Neuron (in vitro differentiated cells): Measurements from ENCODE around the gene ZNF212.

Experiments used
- H2AFZ ChIP-seq: one replicate; pipeline ENCODE4 v1.6.1; 2013; ENCODE audit warnings: low read depth, mild to moderate bottlenecking, inconsistent platforms, low read length, moderate library complexity
- H3K27me3 ChIP-seq: one replicate; pipeline ENCODE4 v1.6.1; 2013; ENCODE audit warnings: low read length; ENCODE audit not compliant: insufficient read depth
- H3K36me3 ChIP-seq: one replicate; pipeline ENCODE4 v1.6.1; 2013; ENCODE audit warnings: low read length; ENCODE audit not compliant: insufficient read depth
- H3K4me1 ChIP-seq: one replicate; pipeline ENCODE4 v1.6.1; 2013; ENCODE audit warnings: low read length; ENCODE audit not compliant: insufficient read depth
- H3K4me3 ChIP-seq: 2 replicates; pipeline ENCODE4 v1.5.1; 2013; ENCODE audit warnings: mild to moderate bottlenecking, low read length, moderate library complexity
- H3K9me3 ChIP-seq: one replicate; pipeline ENCODE4 v1.6.1; 2013; ENCODE audit warnings: low read length

Gene ZNF212

DNA sequence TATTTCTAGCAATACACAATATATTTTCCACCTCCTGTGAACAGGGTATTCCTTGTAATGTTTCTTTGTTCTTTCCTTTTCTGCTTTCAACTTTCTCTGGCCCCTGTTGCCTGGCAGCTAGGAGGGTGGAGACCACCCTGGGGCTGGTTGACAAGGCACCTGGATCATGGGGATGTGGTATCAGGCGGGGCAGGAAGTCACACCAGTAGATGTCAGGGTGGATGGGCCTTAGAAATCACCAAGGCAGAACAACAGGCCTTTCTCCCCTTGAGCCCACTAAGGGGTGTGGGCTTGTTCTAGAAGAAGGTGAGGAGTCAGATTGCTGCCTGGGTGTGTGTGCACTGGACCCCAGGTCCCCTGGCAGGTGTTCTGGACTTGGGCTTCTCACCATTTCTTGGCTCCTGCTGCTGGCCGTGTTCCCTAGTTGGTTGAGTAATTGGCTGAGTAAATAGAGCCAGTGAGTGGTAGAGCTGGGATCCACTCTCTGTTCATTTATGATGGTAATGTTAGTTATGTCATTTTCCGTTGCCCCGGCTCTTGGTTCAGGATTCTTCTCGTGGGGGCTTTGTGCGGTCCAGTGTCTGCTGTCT is 47.5 kb downstream of the ZNF212 start:
- H3K4me1 ChIP-seq, result no peaks in the 10 kb centered on the region
- H3K27me3 ChIP-seq, result no peaks in the 10 kb centered on the region
- no peak overlapping the region for H3K4me3 ChIP-seq
- no peak overlapping the region for H2AFZ ChIP-seq
- H3K9me3 ChIP-seq, result no peaks in the 10 kb centered on the region
- no peaks in the 10 kb centered on the region for H3K36me3 ChIP-seq

DNA sequence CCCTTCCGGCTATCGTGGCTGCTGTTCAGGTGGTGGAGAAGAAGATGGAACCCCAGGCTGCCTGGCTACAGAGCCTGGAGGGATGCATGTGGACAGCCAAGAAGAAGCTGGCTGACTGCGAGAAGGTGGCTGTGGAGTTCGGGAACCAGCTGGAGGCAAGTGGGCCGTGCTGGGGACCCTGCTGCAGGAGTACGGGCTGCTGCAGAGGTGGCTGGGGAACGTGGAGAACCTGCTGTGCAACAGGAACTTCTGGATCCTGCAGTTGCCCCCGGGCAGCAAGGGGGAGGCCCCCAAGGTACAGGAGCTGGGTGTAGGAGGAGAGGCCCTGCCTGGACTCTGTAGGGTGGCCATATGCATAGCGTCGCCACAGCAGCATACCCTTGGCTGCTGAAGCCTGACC is 48.2 kb downstream of the ZNF212 start:
- Histone ChIP-seq H3K4me3 (no peak overlapping the region), H3K9me3 (no peaks in the 10 kb centered on the region), H2AFZ (no peak overlapping the region), H3K36me3 (no peaks in the 10 kb centered on the region), H3K27me3 (no peaks in the 10 kb centered on the region), H3K4me1 (no peaks in the 10 kb centered on the region)

DNA sequence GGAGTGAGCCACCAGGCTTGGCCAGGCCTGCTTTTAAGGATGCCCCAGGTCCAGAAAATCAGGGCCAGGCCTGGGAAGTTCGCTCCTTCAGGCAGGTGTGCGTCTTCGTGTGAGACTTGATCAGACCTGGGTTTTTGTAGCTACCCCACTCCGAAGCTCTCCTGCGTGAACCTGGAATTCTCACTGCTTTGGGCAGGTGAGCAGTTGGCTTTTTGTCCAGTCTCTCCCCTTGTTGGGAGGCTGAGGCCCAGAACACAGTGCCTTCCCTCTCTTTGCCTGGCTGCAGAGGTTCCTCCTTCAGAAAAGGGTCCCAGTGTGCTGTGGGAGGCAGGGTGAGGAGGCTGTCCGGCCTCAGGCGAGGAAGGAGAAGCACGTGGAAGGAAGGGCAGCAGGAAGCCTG is 49.8 kb downstream of the ZNF212 start:
- Histone ChIP-seq H3K9me3 (peaks cover 1% of the 10 kb centered on the region), H3K4me1 (no peaks in the 10 kb centered on the region), H3K36me3 (no peaks in the 10 kb centered on the region), H2AFZ (no peak overlapping the region), H3K4me3 (no peak overlapping the region), H3K27me3 (no peaks in the 10 kb centered on the region)

DNA sequence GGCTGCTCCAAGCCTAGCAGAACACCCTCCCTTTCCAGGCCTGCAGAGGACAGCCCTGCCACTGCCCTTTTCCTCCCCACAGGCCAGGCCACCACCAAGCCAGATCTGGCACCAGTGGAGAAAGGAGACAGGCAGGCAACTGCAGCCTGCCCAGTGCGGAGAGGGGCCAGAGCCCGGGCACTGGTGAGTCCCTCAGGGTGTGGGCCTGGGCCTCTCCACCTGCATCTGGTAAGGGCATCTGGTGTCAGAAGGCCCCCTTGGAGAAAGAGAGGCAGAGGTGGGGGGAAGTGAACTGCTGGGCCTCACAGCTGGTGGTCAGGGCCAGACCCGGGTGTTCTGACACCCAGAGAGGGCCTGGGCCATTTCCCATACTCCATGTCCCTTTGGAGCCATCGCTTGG is 50.4 kb downstream of the ZNF212 start:
- Histone ChIP-seq H3K9me3 (peaks cover 1% of the 10 kb centered on the region), H3K27me3 (no peaks in the 10 kb centered on the region), H2AFZ (no peak overlapping the region), H3K4me1 (no peaks in the 10 kb centered on the region), H3K4me3 (no peak overlapping the region), H3K36me3 (no peaks in the 10 kb centered on the region)

DNA sequence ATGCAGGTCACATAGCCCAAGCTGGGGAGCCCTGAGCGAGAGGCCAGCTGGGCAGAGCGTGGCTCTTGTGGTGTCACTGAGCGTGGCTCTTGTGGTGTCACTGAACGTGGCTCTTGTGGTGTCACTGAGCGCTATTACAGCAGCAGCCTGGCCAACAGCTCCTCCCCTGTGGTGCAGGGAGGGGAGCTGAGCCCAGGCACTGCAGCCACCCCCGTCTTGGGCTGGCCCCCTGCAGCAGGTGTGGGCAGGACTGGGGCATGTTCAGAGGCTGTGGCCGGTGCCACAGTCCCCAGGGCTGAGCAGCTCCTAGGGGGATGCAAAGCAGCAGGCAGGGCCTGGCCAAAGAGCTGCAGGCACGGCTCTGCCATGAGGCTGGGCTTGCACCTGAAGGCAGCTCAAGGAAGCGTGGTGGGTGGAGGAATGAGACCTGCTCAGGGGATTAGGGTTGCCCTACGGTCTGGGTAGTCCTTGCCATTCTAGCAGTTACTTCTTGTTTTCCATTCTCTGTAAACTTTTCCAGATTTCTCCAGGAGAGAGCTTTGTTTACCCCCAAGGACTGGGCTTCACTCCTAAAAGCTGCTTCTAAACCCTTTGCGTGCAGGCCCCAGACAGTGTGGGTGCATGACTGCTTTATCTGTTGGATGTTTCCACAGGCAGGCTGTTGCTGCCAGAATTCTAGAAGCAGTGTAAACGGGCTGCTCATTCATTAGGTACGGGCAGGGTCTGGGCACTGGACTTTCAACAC is 51.8 kb downstream of the ZNF212 start:
- H2AFZ ChIP-seq, result no peak overlapping the region
- no peaks in the 10 kb centered on the region for H3K4me1 ChIP-seq
- peaks cover 1% of the 10 kb centered on the region for H3K9me3 ChIP-seq
- no peaks in the 10 kb centered on the region for H3K36me3 ChIP-seq
- H3K27me3 ChIP-seq, result no peaks in the 10 kb centered on the region
- H3K4me3 ChIP-seq, result no peak overlapping the region

DNA sequence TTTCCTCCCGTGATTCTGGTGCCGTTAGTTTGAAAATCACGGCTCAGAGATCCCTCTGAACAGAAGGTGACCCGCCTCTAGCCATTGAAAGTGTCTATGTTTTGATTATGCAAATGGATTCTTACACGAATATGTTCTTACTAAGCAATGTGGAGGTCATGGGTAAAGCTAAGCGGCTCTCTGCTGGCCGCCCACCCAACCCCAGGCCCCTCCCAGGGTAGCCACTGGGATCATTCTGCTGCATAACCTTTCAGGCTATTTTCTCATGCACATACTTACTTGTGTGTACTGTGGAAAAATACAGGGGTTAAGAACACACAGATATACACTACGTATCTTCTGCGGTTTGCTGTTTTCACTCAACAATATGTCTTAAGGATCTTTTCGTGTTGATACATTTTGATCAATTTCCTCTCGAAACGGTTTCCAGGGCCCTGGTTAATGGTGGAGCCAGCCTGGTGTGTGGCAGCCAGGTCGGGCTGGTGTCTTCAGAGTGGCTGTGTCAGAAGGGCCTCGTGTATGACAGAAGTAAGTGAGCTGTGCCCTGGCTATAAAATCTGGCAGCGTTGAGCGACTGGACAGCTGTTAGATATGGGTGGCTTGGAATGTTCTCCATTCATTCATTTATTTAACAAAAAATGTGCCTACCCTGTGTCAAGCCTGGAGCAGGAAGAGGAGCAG is 52.5 kb downstream of the ZNF212 start:
- Histone ChIP-seq H3K4me1 (no peaks in the 10 kb centered on the region), H3K36me3 (no peaks in the 10 kb centered on the region), H3K4me3 (no peak overlapping the region), H3K9me3 (peaks cover 1% of the 10 kb centered on the region), H3K27me3 (no peaks in the 10 kb centered on the region), H2AFZ (no peak overlapping the region)

DNA sequence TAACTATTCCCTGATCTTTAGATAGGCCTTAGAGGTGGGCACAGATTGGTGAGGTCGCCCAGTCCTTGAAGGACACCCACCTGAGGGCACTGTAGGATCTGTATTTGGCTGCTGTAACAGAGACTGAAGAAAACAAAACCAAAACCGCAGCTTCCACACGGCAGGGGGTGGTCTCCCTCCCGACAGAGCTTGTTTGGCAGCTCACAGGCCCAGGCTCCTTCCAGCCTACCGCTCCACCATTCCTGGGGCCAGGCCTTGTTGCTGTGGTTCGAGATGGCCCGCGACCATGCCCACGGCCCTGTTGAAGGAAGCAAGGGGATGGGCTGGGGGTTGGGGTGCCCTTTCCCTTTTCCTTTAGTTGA is 53.0 kb downstream of the ZNF212 start:
- no peaks in the 10 kb centered on the region for H3K4me1 ChIP-seq
- H3K4me3 ChIP-seq, result no peak overlapping the region
- H3K36me3 ChIP-seq, result no peaks in the 10 kb centered on the region
- H3K27me3 ChIP-seq, result no peaks in the 10 kb centered on the region
- H2AFZ ChIP-seq, result no peak overlapping the region
- H3K9me3 ChIP-seq, result peaks cover 1% of the 10 kb centered on the region

DNA sequence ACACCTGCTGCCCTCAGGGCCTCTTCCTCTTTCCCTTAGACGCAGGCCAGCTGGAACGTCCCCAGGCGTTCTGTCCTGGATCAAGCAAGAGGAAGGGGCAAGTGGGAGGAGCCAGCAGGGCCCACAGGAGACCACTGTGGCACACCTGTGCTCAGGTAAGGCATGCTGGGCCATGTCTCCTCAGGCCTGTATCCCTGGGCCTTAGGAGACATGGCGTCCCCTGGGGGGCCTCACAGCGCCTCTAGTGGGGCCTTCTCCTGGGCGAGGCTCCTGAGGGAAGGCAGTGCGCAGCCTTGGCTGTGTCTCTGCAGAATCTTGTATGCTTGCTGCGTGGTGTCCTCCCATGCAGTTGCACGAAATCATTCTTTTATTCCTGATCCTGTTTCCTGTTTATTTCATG is 53.9 kb downstream of the ZNF212 start:
- H3K9me3 ChIP-seq, result peaks cover 1% of the 10 kb centered on the region
- H3K4me1 ChIP-seq, result no peaks in the 10 kb centered on the region

DNA sequence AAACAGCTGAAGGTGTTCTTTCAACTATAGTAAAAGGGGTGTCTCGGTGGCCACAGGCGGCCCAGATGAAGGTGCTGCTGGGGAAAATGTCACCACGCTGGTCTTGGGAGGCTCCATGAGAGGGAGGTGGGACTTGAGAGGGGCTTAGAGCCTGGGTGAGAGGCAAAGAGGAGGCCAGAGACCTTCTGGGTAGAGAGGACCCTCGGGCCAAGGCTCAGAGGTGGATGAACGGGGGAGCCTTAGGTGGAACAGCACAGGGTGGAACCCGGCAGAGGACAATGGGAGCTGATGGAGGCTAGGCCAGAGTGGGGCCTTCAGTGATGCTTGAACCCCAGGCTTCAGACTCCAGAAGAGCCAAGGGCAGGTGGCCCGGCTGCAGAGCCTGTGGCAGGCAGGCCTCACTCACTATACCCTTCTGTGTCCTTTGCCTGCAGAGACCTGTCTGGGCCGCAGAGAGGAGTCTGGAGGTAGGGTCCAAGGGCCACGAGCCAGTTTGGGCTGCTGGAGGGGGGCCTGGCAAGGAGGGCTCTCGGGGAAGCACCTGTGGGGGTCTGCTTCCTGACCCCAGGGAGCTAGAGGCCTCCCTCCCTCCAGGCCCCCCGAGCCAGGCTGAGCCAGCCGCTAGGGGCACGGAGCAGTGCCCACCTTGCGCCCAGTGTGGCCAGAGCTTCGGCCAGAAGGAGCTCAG is 54.6 kb downstream of the ZNF212 start:
- H3K4me1 ChIP-seq, result no peaks in the 10 kb centered on the region
- H3K9me3 ChIP-seq, result peaks cover 3% of the 10 kb centered on the region
- H3K27me3 ChIP-seq, result no peaks in the 10 kb centered on the region
- H3K4me3 ChIP-seq, result no peak overlapping the region
- no peaks in the 10 kb centered on the region for H3K36me3 ChIP-seq
- H2AFZ ChIP-seq, result no peak overlapping the region

More for the DNA sequence above, 53.9 kb downstream of the ZNF212 start:
- Histone ChIP-seq H3K36me3 (no peaks in the 10 kb centered on the region), H2AFZ (no peak overlapping the region), H3K4me3 (no peak overlapping the region), H3K27me3 (no peaks in the 10 kb centered on the region)

DNA sequence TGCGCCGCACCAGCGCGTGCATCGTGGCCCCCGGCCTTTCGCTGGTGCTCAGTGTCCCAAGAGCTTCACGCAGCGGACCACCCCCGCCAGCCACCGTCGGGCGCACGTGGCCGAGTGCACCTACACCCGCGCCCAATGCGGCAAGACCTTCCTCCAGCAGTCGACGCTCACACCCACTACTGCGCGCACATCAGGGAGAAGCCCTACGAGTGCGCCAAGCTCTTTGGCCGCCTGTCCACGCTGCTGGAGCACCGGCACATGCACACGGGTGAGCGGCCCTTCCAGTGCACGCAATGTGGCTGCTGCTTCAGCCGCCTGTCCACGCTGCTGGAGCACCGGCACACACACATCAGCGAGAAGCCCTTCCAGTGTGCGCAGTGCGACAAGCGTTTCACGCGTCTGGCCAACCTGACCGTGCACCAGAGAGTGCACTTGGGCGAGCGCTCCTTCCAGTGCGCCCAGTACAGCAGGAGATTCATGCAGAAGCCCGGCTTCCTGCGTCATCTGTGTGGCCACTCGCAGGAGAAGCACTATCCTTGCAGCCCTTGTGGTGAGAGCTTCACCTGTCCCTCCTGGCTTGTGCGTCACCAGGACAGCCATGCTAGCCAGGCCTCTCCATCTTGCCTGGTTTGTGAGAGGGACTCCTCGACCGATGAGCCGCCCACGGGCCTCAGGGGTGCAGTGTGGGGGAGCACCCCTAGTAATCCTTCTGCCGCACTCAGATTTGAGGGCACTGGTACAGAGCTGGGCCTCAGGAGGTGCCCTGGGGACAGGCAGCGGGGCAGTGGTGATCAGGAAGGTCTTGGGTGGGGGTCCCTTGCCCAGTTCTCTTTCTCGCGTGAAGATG is 55.4 kb downstream of the ZNF212 start:
- no peak overlapping the region for H2AFZ ChIP-seq
- peaks cover 3% of the 10 kb centered on the region for H3K9me3 ChIP-seq
- H3K27me3 ChIP-seq, result no peaks in the 10 kb centered on the region
- H3K4me3 ChIP-seq, result no peak overlapping the region
- H3K36me3 ChIP-seq, result no peaks in the 10 kb centered on the region
- H3K4me1 ChIP-seq, result no peaks in the 10 kb centered on the region

DNA sequence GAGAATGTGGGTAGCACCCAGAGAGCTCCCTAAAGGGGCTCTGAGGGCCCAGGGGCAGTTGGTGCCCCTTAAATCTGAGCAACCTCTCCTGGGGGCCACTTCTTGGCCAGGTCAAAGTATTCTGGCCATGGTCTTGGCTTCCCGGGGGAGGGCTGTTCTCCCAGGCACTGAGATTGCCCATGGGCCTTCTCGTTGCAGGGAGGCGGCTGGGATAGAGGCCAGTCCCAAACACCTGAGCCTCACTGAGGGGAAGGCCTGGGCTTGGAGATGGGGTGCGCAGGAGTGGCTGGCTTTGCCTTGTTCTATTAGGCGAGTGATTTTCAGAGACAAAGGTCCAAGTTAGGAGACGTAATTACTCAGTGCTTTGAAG is 56.0 kb downstream of the ZNF212 start:
- no peaks in the 10 kb centered on the region for H3K36me3 ChIP-seq

DNA sequence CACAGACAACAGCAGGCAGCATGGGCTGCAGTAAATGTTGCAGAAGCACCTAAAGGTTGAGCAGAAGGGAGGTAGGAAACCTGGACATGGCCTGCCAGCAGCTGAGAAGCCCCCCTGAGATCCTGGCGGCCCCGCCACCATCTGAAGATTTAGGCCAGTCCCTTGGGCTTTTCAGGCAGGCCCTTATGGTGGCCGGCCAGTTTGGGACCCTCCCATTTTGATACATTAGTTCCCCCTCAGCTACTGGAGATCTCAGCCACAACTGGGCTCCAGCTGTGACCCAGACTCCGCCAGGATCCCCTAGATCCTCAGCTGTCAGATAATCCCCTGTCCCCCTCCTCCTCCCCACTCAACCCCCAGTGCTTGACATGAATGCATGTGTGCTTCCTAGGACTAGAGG is 56.9 kb downstream of the ZNF212 start:
- H3K4me1 ChIP-seq, result no peaks in the 10 kb centered on the region
- H3K36me3 ChIP-seq, result no peaks in the 10 kb centered on the region
- no peak overlapping the region for H3K4me3 ChIP-seq
- no peaks in the 10 kb centered on the region for H3K27me3 ChIP-seq
- peaks cover 3% of the 10 kb centered on the region for H3K9me3 ChIP-seq
- H2AFZ ChIP-seq, result no peak overlapping the region

More for the DNA sequence above, 56.0 kb downstream of the ZNF212 start:
- peaks cover 3% of the 10 kb centered on the region for H3K9me3 ChIP-seq
- no peak overlapping the region for H2AFZ ChIP-seq
- H3K27me3 ChIP-seq, result no peaks in the 10 kb centered on the region
- H3K4me1 ChIP-seq, result no peaks in the 10 kb centered on the region
- H3K4me3 ChIP-seq, result no peak overlapping the region
